Adrenal gland (tissue), 5 donors: ENCODE results near the gene IFITM5.

Experiments
- POLR2A ChIP-seq, 2 donors: fragments of 450-650 bp; IDR thresholded peaks; one replicate each; pipeline ENCODE4 v1.6.1; 2017; ENCODE audit warnings: antibody characterized with exemption in 2 of 2, mild to moderate bottlenecking in 2 of 2, moderate library complexity in 1 of 2
- TF ChIP-seq, protein P1 (sequence below), 6 experiments: fragments of 450-650 bp in 4 of 6; fragments of 200-600 bp in 2 of 6; sonication (generic) in 1 of 6; IDR thresholded peaks; 1 replicate in 5 of 6; 2 replicates in 1 of 6; pipeline versions ENCODE4 v1.5.1 to v1.8.0; 2016 to 2021; ENCODE audit warnings: antibody characterized with exemption in 6 of 6, mild to moderate bottlenecking in 2 of 6, moderate library complexity in 1 of 6
- donor health status: DM: no; HTN: no; CAD: no.

DNA sequence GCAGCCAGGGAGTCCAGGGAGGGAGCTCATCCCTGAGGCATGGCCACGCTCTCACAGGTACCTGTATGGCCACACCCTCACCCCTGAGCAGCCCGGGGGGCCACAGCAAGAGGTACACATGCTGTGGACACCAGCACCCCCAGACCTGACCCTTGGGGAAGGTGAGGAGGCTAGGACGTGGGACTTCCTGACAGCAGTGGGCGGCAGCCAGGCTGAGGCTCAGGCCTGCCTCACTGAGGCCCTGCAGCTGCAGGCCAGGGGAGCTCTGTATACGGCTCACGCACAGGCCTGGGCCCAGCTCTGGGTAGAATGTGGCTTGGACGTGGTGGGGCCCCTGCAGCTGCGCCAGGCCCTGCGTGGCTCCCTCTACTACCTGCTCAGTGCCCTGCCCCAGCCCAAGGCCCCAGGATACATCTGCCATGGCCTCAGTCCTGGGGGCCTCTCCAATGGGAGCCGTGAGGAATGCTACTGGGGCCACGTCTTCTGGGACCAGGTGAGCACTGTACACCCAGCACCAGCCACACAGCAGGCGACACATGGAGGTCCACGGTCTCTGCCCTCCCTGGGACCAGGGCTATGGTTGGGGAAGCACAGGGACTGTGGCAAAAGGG lies 8.6 kb downstream of the IFITM5 start:
- TF ChIP-seq, protein P1, sequence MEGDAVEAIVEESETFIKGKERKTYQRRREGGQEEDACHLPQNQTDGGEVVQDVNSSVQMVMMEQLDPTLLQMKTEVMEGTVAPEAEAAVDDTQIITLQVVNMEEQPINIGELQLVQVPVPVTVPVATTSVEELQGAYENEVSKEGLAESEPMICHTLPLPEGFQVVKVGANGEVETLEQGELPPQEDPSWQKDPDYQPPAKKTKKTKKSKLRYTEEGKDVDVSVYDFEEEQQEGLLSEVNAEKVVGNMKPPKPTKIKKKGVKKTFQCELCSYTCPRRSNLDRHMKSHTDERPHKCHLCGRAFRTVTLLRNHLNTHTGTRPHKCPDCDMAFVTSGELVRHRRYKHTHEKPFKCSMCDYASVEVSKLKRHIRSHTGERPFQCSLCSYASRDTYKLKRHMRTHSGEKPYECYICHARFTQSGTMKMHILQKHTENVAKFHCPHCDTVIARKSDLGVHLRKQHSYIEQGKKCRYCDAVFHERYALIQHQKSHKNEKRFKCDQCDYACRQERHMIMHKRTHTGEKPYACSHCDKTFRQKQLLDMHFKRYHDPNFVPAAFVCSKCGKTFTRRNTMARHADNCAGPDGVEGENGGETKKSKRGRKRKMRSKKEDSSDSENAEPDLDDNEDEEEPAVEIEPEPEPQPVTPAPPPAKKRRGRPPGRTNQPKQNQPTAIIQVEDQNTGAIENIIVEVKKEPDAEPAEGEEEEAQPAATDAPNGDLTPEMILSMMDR (IDR thresholded peaks at IDR 0.05): no peak
- no peak for TF ChIP-seq POLR2A (IDR thresholded peaks at IDR 0.05)
